Fibroblast of lung (primary cell): ENCODE data around the gene TMEM151B. TPM values are rescaled to one million over a fixed set of nuclear protein-coding genes. Genes with fewer than 3 reads are reported as not detected.

ENCODE experiments used
- DNase-seq, 2 donors: peaks; one replicate each; pipeline versions ENCODE4 v3.0.0 to v3.0.0-alpha.2; 2010; ENCODE audit warnings: low read depth in 2 of 2
- H2AFZ ChIP-seq: 2 replicates; pipeline ENCODE4 v1.5.1; 2012; ENCODE audit warnings: low read length, control low read depth, inconsistent platforms
- H3K27ac ChIP-seq: 2 replicates; pipeline ENCODE4 v1.5.1; 2011; ENCODE audit warnings: low read length, control low read depth; ENCODE audit not compliant: insufficient read depth
- H3K27me3 ChIP-seq: 2 replicates; pipeline ENCODE4 v1.5.1; 2011; ENCODE audit warnings: mild to moderate bottlenecking, low read length; ENCODE audit not compliant: control insufficient read depth, insufficient read depth
- H3K36me3 ChIP-seq: 2 replicates; pipeline ENCODE4 v1.5.1; 2011; ENCODE audit warnings: low read length; ENCODE audit not compliant: control insufficient read depth, insufficient read depth
- H3K4me1 ChIP-seq: 2 replicates; pipeline ENCODE4 v1.5.1; 2011; ENCODE audit warnings: low read length; ENCODE audit not compliant: control insufficient read depth, insufficient read depth; ENCODE audit errors: extremely low read depth
- H3K4me2 ChIP-seq: 2 replicates; pipeline ENCODE4 v1.5.1; 2011; ENCODE audit warnings: low read length, control low read depth; ENCODE audit not compliant: insufficient read depth; ENCODE audit errors: extremely low read depth
- H3K4me3 ChIP-seq, 4 experiments: fragments of 200-600 bp in 1 of 4; sonication (generic) in 1 of 4; replicated peaks in 1 of 4; 2 replicates each; pipeline ENCODE4 v1.5.1; 2011 to 2016; ENCODE audit warnings: low read length in 4 of 4, low read depth in 3 of 4, mild to moderate bottlenecking in 3 of 4, control low read depth in 2 of 4, inconsistent platforms in 1 of 4, mixed read lengths in 1 of 4; ENCODE audit not compliant: insufficient read depth in 1 of 4; ENCODE audit errors: control extremely low read depth in 1 of 4
- H3K79me2 ChIP-seq: 2 replicates; pipeline ENCODE4 v1.5.1; 2012; ENCODE audit warnings: mild to moderate bottlenecking, low read length, inconsistent platforms; ENCODE audit not compliant: control insufficient read depth, insufficient read depth
- H3K9ac ChIP-seq: 2 replicates; pipeline ENCODE4 v1.5.1; 2011; ENCODE audit warnings: mild to moderate bottlenecking, low read length, control low read depth; ENCODE audit not compliant: insufficient read depth
- H3K9me3 ChIP-seq: 2 replicates; pipeline ENCODE4 v1.5.1; 2012; ENCODE audit warnings: low read depth, low read length; ENCODE audit not compliant: control insufficient read depth, insufficient read depth
- H4K20me1 ChIP-seq: 2 replicates; pipeline ENCODE4 v1.5.1; 2011; ENCODE audit warnings: low read length; ENCODE audit not compliant: control insufficient read depth, insufficient read depth; ENCODE audit errors: extremely low read depth
- EZH2 ChIP-seq: IDR thresholded peaks from 2 replicates; pipeline ENCODE4 v1.5.1; 2012; ENCODE audit warnings: low read length, control low read depth, mild to moderate bottlenecking; ENCODE audit errors: missing control alignments
- polyA plus RNA-seq, 2 donors: library from polyadenylated mRNA; depleted of rRNA in 1 of 2; stranded (reverse) in 1 of 2; unstranded in 1 of 2; fragments of >200 nt; gene quantifications; 2 replicates each; pipeline ENCODE4 v1.2.1, GENCODE V29; 2011 to 2012; ENCODE audit warnings: missing spikeins in 1 of 2
- total RNA-seq: library from RNA; depleted of rRNA; stranded (reverse); fragments of >200 nt; gene quantifications from 2 replicates; pipeline ENCODE4 v1.2.1, GENCODE V29; 2014
- TF ChIP-seq, protein P1 (sequence below), 2 donors: IDR thresholded peaks in 1 of 2; conservative IDR thresholded peaks in 1 of 2; 1 replicate in 1 of 2; 2 replicates in 1 of 2; pipeline ENCODE4 v1.5.1; 2011 to 2012; ENCODE audit warnings: low read length in 2 of 2, control low read depth in 1 of 2, inconsistent platforms in 1 of 2, low read depth in 1 of 2, mild to moderate bottlenecking in 1 of 2

The TMEM151B gene
- total and polyA plus RNA-seq, 2 donors (not counting 1 experiment from before 2014, with no cell fraction given), result under 0.01 TPM; not detected in 1

DNA sequence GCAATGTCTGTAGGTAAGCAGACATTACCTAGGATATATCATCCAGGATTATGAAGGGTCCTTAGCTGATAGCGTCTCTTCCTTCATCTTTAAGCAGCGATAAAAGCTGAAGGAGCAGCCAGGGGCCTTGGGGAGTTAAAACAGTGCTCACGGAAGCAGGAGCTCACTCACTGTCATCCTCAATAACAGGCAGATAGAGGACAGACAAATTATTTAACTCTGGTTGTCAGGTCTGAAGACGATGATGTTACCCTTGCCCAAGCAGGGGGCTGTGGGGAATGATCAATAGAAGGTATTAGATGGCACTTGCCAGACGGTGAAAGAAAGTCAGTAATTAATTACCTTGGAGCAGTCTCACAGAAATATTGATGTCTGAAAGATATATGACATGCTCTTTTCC lies 59.6 kb downstream of the TMEM151B start:
- peaks cover 19% of the 10 kb centered on the region for H3K27me3 ChIP-seq
- no peak overlapping the region for H3K4me2 ChIP-seq

DNA sequence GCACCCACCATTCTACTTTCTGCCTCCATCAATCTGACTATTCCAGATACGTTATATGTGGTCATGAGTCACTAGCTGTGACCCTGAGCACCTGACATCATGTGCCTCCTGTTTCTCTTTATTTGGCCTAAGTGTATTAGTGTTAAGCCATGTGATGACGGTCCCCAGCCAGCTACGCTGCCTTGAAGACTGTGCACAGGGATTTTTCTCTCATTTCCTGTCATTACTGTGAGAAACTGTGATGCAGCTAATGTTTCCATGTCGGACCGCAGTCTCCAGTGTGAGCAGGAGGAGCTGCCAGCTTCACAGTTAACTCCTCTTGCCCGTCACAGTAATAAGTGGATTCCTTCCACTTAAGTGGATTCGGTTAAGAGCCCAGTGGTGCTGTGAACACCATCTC lies 62.3 kb downstream of the TMEM151B start:
- DNase-seq, result peak in 1 of 2 donors; percentile 32

More for the DNA sequence above, 59.6 kb downstream of the TMEM151B start:
- no peak for TF ChIP-seq EZH2
- TF ChIP-seq, protein P1, sequence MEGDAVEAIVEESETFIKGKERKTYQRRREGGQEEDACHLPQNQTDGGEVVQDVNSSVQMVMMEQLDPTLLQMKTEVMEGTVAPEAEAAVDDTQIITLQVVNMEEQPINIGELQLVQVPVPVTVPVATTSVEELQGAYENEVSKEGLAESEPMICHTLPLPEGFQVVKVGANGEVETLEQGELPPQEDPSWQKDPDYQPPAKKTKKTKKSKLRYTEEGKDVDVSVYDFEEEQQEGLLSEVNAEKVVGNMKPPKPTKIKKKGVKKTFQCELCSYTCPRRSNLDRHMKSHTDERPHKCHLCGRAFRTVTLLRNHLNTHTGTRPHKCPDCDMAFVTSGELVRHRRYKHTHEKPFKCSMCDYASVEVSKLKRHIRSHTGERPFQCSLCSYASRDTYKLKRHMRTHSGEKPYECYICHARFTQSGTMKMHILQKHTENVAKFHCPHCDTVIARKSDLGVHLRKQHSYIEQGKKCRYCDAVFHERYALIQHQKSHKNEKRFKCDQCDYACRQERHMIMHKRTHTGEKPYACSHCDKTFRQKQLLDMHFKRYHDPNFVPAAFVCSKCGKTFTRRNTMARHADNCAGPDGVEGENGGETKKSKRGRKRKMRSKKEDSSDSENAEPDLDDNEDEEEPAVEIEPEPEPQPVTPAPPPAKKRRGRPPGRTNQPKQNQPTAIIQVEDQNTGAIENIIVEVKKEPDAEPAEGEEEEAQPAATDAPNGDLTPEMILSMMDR (conservative IDR thresholded peaks at IDR 0.05 in 1 of 2, IDR thresholded peaks at IDR 0.05 in 1 of 2; ENCODE audit: low read depth in 1 of 2, low read length in 2 of 2), result no peak
- H3K4me1 ChIP-seq, result no peaks in the 10 kb centered on the region
- H3K4me3 ChIP-seq, result no peak overlapping the region
- no peak overlapping the region for H3K27ac ChIP-seq
- no peak overlapping the region for H3K9ac ChIP-seq
- no peaks in the 10 kb centered on the region for H3K79me2 ChIP-seq
- H3K9me3 ChIP-seq, result no peaks in the 10 kb centered on the region
- H3K36me3 ChIP-seq, result no peaks in the 10 kb centered on the region
- no peak overlapping the region for H2AFZ ChIP-seq
- DNase-seq, result no peak
- H4K20me1 ChIP-seq, result no peaks in the 10 kb centered on the region

DNA sequence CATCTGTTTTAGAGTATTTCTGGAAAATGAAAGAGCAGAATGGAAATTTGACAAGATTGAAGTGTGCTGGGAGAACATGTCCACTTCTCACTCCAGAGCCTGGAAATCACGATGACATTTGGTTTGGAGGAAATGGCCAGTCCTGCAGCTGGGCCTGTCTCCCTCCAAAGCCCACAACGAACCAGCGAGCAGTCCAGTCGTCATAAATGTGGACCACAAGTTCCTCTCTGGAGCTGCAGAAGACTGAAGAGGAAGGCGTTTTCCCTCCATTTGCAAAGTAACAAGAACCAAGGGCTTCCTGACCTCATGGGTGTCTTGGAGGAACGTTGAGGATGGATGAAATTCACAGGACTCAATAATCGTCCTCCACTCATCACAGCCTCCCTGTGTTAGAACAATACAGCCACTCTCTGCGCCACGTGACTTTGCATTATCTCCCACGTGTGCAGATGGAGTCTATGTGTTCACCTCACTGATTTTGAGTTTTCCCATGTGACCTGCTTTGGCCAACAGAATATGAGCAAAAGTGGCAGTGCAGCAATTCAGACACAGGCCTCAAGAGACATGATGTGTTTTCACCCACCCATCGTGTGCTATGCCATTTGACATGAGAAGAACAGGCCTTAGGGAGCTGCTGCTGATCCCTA lies 63.1 kb downstream of the TMEM151B start:
- peaks cover 26% of the 10 kb centered on the region for H3K27me3 ChIP-seq
- DNase-seq, result no peak
- H2AFZ ChIP-seq, result no peak overlapping the region

More for the DNA sequence above, 62.3 kb downstream of the TMEM151B start:
- Histone ChIP-seq H3K9me3 (no peaks in the 10 kb centered on the region), H3K4me3 (no peak overlapping the region), H3K4me1 (no peaks in the 10 kb centered on the region), H3K79me2 (no peaks in the 10 kb centered on the region), H4K20me1 (no peaks in the 10 kb centered on the region), H3K27me3 (peaks cover 25% of the 10 kb centered on the region), H2AFZ (no peak overlapping the region), H3K27ac (no peak overlapping the region), H3K4me2 (no peak overlapping the region), H3K36me3 (no peaks in the 10 kb centered on the region), H3K9ac (no peak overlapping the region)
- no peak for TF ChIP-seq EZH2
- TF ChIP-seq, protein P1 (conservative IDR thresholded peaks at IDR 0.05 in 1 of 2, IDR thresholded peaks at IDR 0.05 in 1 of 2; ENCODE audit: low read depth in 1 of 2, low read length in 2 of 2), result no peak

More for the DNA sequence above, 63.1 kb downstream of the TMEM151B start:
- Histone ChIP-seq H3K4me1 (no peaks in the 10 kb centered on the region), H3K27ac (no peak overlapping the region), H3K9ac (no peak overlapping the region), H3K79me2 (no peaks in the 10 kb centered on the region), H3K36me3 (no peaks in the 10 kb centered on the region), H3K9me3 (no peaks in the 10 kb centered on the region), H3K4me3 (no peak overlapping the region), H3K4me2 (no peak overlapping the region), H4K20me1 (no peaks in the 10 kb centered on the region)
- TF ChIP-seq, protein P1 (conservative IDR thresholded peaks at IDR 0.05 in 1 of 2, IDR thresholded peaks at IDR 0.05 in 1 of 2; ENCODE audit: low read depth in 1 of 2, low read length in 2 of 2), result no peak
- no peak for TF ChIP-seq EZH2
